Uterus (tissue), 4 donors: ENCODE data around the gene USP40. TPM values are rescaled to one million over a fixed set of nuclear protein-coding genes. Genes with fewer than 3 reads are reported as not detected.

Experiments
- DNase-seq, 2 donors: peaks; one replicate each; pipeline ENCODE4 v3.0.0-alpha.2; 2019 to 2020
- H3K27ac ChIP-seq, 2 donors: fragments of 200-600 bp; sonication (generic); 1 replicate in 1 of 2; 2 replicates in 1 of 2; pipeline ENCODE4 v1.5.1; 2016 to 2018
- H3K27me3 ChIP-seq, 2 donors: fragments of 200-600 bp; sonication (generic); one replicate each; pipeline ENCODE4 v1.5.1; 2018 to 2019; ENCODE audit warnings: control low read depth in 1 of 2
- H3K36me3 ChIP-seq, 2 donors: fragments of 200-600 bp; sonication (generic); one replicate each; pipeline ENCODE4 v1.5.1; 2019; ENCODE audit warnings: control low read depth in 1 of 2
- H3K4me1 ChIP-seq, 2 donors: fragments of 200-600 bp; sonication (generic); one replicate each; pipeline ENCODE4 v1.5.1; 2018 to 2019; ENCODE audit warnings: control low read depth in 1 of 2
- H3K4me3 ChIP-seq, 2 donors: fragments of 200-600 bp; sonication (generic); 1 replicate in 1 of 2; 2 replicates in 1 of 2; pipeline ENCODE4 v1.5.1; 2018 to 2019; ENCODE audit warnings: mild to moderate bottlenecking in 1 of 2
- H3K9me3 ChIP-seq, 2 donors: fragments of 200-600 bp; sonication (generic); one replicate each; pipeline ENCODE4 v1.5.1; 2019; ENCODE audit warnings: control low read depth in 1 of 2
- POLR2A ChIP-seq, 2 donors: fragments of 450-650 bp; IDR thresholded peaks; one replicate each; pipeline ENCODE4 v1.6.1; 2016; ENCODE audit warnings: antibody characterized with exemption in 2 of 2, mild to moderate bottlenecking in 1 of 2, moderate library complexity in 1 of 2
- intact Hi-C: fragments of 100-400 bp; cut with DNase I; formaldehyde crosslinking; loops from one replicate; pipeline ENCODE4 v1.15.1; 2023; ENCODE audit warnings: low total_unique reads
- total RNA-seq, 4 donors: library from RNA; depleted of rRNA in 3 of 4; stranded (reverse); fragments of >200 nt in 3 of 4; gene quantifications; one replicate each; pipeline versions ENCODE4 v1.1.0 to v1.2.4, GENCODE V29; 2014 to 2023
- TF ChIP-seq, protein P1 (sequence below), 4 experiments: fragments of 200-600 bp in 2 of 4; fragments of 450-650 bp in 2 of 4; sonication (generic) in 2 of 4; IDR thresholded peaks; one replicate each; pipeline ENCODE4 v1.5.1; 2016 to 2019; ENCODE audit warnings: antibody characterized with exemption in 4 of 4, mild to moderate bottlenecking in 2 of 4, moderate library complexity in 1 of 4
- donor health status: DM: yes; HTN: yes; CAD: no.

Gene USP40
- total RNA-seq, 4 donors from 2014 or later = 14.7 to 60.2 (median 49.5) TPM

DNA sequence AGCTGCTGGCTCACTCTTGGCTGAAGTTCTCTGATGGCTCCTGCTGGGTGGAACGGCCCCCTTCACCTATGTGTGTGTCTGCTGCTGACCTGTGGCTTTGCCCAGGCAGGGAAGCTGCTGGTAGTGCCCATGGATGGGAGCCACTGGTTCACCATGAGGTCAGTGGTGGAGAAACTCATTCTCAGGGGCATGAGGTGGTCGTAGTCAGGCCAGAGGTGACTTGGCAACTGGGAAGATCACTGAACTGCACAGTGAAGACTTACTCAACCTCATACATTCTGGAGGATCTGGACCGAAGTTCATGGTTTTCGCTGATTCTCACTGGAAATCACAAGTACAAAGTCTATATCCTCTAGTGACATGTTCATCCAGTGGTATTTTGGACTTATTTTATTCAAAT, 36.9 kb upstream of the USP40 start:
- Histone ChIP-seq H3K9me3 (no peaks in the 10 kb centered on the region), H3K27me3 (no peaks in the 10 kb centered on the region), H3K4me1 (no peaks in the 10 kb centered on the region), H3K4me3 (no peak overlapping the region), H3K36me3 (no peaks in the 10 kb centered on the region), H3K27ac (no peak overlapping the region)
- no peak for DNase-seq
- TF ChIP-seq POLR2A (IDR thresholded peaks at IDR 0.05) = no peak
- TF ChIP-seq, protein P1, sequence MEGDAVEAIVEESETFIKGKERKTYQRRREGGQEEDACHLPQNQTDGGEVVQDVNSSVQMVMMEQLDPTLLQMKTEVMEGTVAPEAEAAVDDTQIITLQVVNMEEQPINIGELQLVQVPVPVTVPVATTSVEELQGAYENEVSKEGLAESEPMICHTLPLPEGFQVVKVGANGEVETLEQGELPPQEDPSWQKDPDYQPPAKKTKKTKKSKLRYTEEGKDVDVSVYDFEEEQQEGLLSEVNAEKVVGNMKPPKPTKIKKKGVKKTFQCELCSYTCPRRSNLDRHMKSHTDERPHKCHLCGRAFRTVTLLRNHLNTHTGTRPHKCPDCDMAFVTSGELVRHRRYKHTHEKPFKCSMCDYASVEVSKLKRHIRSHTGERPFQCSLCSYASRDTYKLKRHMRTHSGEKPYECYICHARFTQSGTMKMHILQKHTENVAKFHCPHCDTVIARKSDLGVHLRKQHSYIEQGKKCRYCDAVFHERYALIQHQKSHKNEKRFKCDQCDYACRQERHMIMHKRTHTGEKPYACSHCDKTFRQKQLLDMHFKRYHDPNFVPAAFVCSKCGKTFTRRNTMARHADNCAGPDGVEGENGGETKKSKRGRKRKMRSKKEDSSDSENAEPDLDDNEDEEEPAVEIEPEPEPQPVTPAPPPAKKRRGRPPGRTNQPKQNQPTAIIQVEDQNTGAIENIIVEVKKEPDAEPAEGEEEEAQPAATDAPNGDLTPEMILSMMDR (IDR thresholded peaks at IDR 0.05) = no peak
- intact Hi-C loops = no loop called here

DNA sequence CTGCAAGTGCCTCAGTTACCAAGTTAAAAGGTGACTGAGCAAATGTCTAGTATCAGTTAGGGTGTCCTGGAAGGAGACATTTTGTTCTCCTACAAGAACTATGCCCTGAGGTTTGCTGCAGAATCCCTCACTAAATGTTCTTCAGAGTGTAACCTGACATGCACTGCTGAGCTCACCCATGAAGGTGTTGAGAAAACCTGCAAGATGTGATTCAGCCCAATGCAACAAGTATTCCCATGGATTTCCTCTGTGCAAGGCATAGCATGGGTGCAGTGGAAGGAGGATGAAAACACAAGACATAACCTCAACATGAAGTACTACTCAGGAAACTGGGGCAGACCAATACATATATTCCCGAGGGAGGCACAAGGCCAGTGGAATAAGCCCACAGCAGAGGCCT, 35.5 kb upstream of the USP40 start:
- intact Hi-C loops = no loop called here
- no peak for DNase-seq
- Histone ChIP-seq H3K27me3 (no peaks in the 10 kb centered on the region), H3K4me3 (no peak overlapping the region), H3K27ac (no peak overlapping the region), H3K9me3 (no peaks in the 10 kb centered on the region), H3K36me3 (no peaks in the 10 kb centered on the region), H3K4me1 (no peaks in the 10 kb centered on the region)
- TF ChIP-seq, protein P1 (IDR thresholded peaks at IDR 0.05) = no peak
- TF ChIP-seq POLR2A (IDR thresholded peaks at IDR 0.05) = no peak

- TF ChIP-seq POLR2A (IDR thresholded peaks at IDR 0.05) = no peak
- TF ChIP-seq, protein P1 (IDR thresholded peaks at IDR 0.05) = no peak
- intact Hi-C loops = no loop called here
- H3K4me1 ChIP-seq = no peaks in the 10 kb centered on the region
- H3K27ac ChIP-seq = no peak overlapping the region
- no peaks in the 10 kb centered on the region for H3K9me3 ChIP-seq
- no peaks in the 10 kb centered on the region for H3K36me3 ChIP-seq
- DNase-seq = no peak
- no peak overlapping the region for H3K4me3 ChIP-seq
- H3K27me3 ChIP-seq = no peaks in the 10 kb centered on the region
Measured at GRCh38 chr2:233600386-233600785, 33.8 kb upstream of the USP40 start.

DNA sequence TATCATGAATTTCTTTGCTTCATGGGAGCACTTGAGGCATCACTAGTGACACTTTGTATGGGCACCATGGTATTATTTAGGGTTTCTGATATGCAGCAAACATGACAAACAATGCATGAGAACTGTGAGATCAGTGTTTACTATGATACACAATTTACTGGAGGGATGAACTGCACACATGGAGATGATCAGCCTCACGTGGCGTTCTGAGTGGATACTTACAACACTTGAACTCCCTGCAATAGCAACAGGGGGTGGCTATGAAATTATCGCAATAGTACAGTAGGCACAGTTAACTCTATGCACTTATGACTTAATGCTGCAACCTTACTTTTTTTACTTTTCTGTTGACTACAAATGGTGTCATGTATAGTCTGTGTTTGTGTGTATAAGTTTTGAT, 32.4 kb upstream of the USP40 start:
- H3K4me3 ChIP-seq = no peak overlapping the region
- H3K4me1 ChIP-seq = no peaks in the 10 kb centered on the region
- intact Hi-C loops = no loop called here
- TF ChIP-seq, protein P1 (IDR thresholded peaks at IDR 0.05) = no peak
- no peak for TF ChIP-seq POLR2A (IDR thresholded peaks at IDR 0.05)
- H3K27ac ChIP-seq = no peak overlapping the region
- H3K9me3 ChIP-seq = no peaks in the 10 kb centered on the region
- H3K27me3 ChIP-seq = no peaks in the 10 kb centered on the region
- no peaks in the 10 kb centered on the region for H3K36me3 ChIP-seq
- no peak for DNase-seq

DNA sequence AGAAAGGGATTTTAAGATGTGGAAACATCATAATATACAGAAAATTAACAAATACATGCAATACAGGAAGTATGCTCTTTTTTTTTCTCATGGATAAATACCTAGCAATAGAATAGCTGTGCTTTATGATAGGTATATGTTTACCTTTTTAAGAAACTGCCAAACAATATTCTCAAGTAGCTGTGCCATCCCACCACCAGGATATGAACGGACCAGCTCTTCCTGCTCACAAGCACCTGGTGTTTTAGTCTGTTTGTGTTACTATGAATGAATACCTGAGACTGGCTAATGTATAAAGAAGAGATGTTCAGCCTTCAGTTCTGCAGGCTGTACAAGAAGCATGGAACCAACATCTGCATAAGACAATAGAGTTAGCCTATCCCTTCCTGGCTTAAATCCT, 30.9 kb upstream of the USP40 start:
- Histone ChIP-seq H3K27ac (no peak overlapping the region), H3K4me1 (no peaks in the 10 kb centered on the region), H3K36me3 (no peaks in the 10 kb centered on the region), H3K9me3 (no peaks in the 10 kb centered on the region), H3K4me3 (no peak overlapping the region), H3K27me3 (no peaks in the 10 kb centered on the region)
- intact Hi-C loops = no loop called here
- no peak for TF ChIP-seq POLR2A (IDR thresholded peaks at IDR 0.05)
- TF ChIP-seq, protein P1 (IDR thresholded peaks at IDR 0.05) = no peak
- DNase-seq = no peak
